Hematopoietic multipotent progenitor cell treated with erythropoietin and hydrocortisone succinate and interleukin-3 and kit ligand, for 15 days (in vitro differentiated cells): ENCODE measurements around the gene GOLPH3.
A peak's percentile ranks its signal among the peaks of the same experiment; 100 is the strongest.
"Not testable (repeated sequence)": the region's sequence is repeated elsewhere in the genome, so short reads cannot be mapped to it uniquely, and the experiment has no call there.

Experiments used
- DNase-seq: peaks from one replicate; pipeline ENCODE4 v3.0.0-alpha.2; 2015; ENCODE audit warnings: low spot score

GOLPH3 gene

GRCh38 chr5:32098890-32099310, 75.2 kb downstream of the GOLPH3 start:
- no peak for DNase-seq

GRCh38 chr5:32098291-32098690, 75.8 kb downstream of the GOLPH3 start:
- DNase-seq, result no peak

GRCh38 chr5:32096891-32097595, 77.1 kb downstream of the GOLPH3 start:
- no peak for DNase-seq

GRCh38 chr5:32095261-32095671, 78.9 kb downstream of the GOLPH3 start:
- no peak for DNase-seq

- DNase-seq, result no peak
Observed at GRCh38 chr5:32094691-32095090, 79.4 kb downstream of the GOLPH3 start.

GRCh38 chr5:32092938-32093812, 80.9 kb downstream of the GOLPH3 start:
- DNase-seq, result peak; percentile 60

- no peak for DNase-seq
Observed at GRCh38 chr5:32090755-32091128, 83.4 kb downstream of the GOLPH3 start.

- no peak for DNase-seq
Observed at GRCh38 chr5:32090026-32090754, 83.9 kb downstream of the GOLPH3 start.

- no peak for DNase-seq
Observed at GRCh38 chr5:32089146-32090000, 84.7 kb downstream of the GOLPH3 start.

GRCh38 chr5:32088214-32088613, 85.9 kb downstream of the GOLPH3 start:
- DNase-seq, result no peak

GRCh38 chr5:32087086-32088082, 86.7 kb downstream of the GOLPH3 start:
- no peak for DNase-seq

GRCh38 chr5:32083981-32084430, 90.1 kb downstream of the GOLPH3 start:
- no peak for DNase-seq

- DNase-seq, result no peak
Observed at GRCh38 chr5:32082701-32083100, 91.4 kb downstream of the GOLPH3 start.

- DNase-seq, result not testable (repeated sequence)
Observed at GRCh38 chr5:32080565-32080964, 93.6 kb downstream of the GOLPH3 start.

GRCh38 chr5:32078855-32079254, 95.3 kb downstream of the GOLPH3 start:
- DNase-seq, result not testable (repeated sequence)

- peak; percentile 20 for DNase-seq
Observed at GRCh38 chr5:32076699-32077695, 97.1 kb downstream of the GOLPH3 start.
